Mesodermal cell (in vitro differentiated cells): ENCODE measurements around the gene LAMA5.

ENCODE experiments used
- H3K27ac ChIP-seq: 2 replicates; pipeline ENCODE4 v1.7.0; 2013; ENCODE audit warnings: mild to moderate bottlenecking, low read depth, low read length, moderate library complexity; ENCODE audit not compliant: severe bottlenecking
- H3K36me3 ChIP-seq: 2 replicates; pipeline ENCODE4 v1.7.1; 2013; ENCODE audit warnings: mild to moderate bottlenecking, low read length, moderate library complexity; ENCODE audit not compliant: control insufficient read depth, insufficient read depth
- H3K4me1 ChIP-seq: one replicate; pipeline ENCODE4 v1.7.1; 2013; ENCODE audit warnings: mild to moderate bottlenecking, low read length; ENCODE audit not compliant: insufficient read depth, control insufficient read depth, poor library complexity, severe bottlenecking
- H3K4me3 ChIP-seq: 2 replicates; pipeline ENCODE4 v1.7.0; 2013; ENCODE audit warnings: low read length, control low read depth, mild to moderate bottlenecking; ENCODE audit not compliant: insufficient read depth, poor library complexity, severe bottlenecking; ENCODE audit errors: extremely low read depth
- H3K9me3 ChIP-seq: 2 replicates; pipeline ENCODE4 v1.7.1; 2013; ENCODE audit warnings: mild to moderate bottlenecking, low read length, moderate library complexity; ENCODE audit not compliant: control insufficient read depth
- WGBS, 2 experiments: methylation state at CpG; one replicate each; pipeline ENCODE4 v1.1.5; 2013; ENCODE audit warnings: missing lambda C conversion rate in 2 of 2; ENCODE audit not compliant: insufficient coverage in 2 of 2; 5-methylcytosine and 5-hydroxymethylcytosine counted together

LAMA5 gene

GRCh38 chr20:62402456-62403150 is 35.5 kb upstream of the LAMA5 start:
- H3K27ac ChIP-seq, result no peak overlapping the region
- 95 to 96% methylated on average over 23 of the region's 23 CpGs for WGBS, 2 experiments
- H3K36me3 ChIP-seq, result no peaks in the 10 kb centered on the region
- no peak overlapping the region for H3K4me3 ChIP-seq
- H3K4me1 ChIP-seq, result no peaks in the 10 kb centered on the region
- no peaks in the 10 kb centered on the region for H3K9me3 ChIP-seq

- no peaks in the 10 kb centered on the region for H3K36me3 ChIP-seq
- no peak overlapping the region for H3K27ac ChIP-seq
- H3K4me3 ChIP-seq, result no peak overlapping the region
- 82 to 88% methylated on average over 20 to 21 of the region's 21 CpGs for WGBS, 2 experiments
- H3K4me1 ChIP-seq, result no peaks in the 10 kb centered on the region
- H3K9me3 ChIP-seq, result no peaks in the 10 kb centered on the region
Measured at GRCh38 chr20:62401331-62401779, 34.2 kb upstream of the LAMA5 start.

GRCh38 chr20:62400541-62400940 is 33.4 kb upstream of the LAMA5 start:
- Histone ChIP-seq H3K4me3 (no peak overlapping the region), H3K27ac (no peak overlapping the region), H3K36me3 (no peaks in the 10 kb centered on the region), H3K4me1 (no peaks in the 10 kb centered on the region), H3K9me3 (no peaks in the 10 kb centered on the region)
- 90 to 99% methylated on average over 10 of the region's 10 CpGs for WGBS, 2 experiments

- H3K4me3 ChIP-seq, result no peak overlapping the region
- no peaks in the 10 kb centered on the region for H3K4me1 ChIP-seq
- no peaks in the 10 kb centered on the region for H3K9me3 ChIP-seq
- no peak overlapping the region for H3K27ac ChIP-seq
- H3K36me3 ChIP-seq, result no peaks in the 10 kb centered on the region
- WGBS, 2 experiments, result 96 to 97% methylated on average over 5 to 7 of the region's 7 CpGs
Measured at GRCh38 chr20:62400021-62400420, 32.9 kb upstream of the LAMA5 start.

- no peak overlapping the region for H3K4me3 ChIP-seq
- H3K36me3 ChIP-seq, result no peaks in the 10 kb centered on the region
- 96 to 97% methylated on average over 16 to 17 of the region's 19 CpGs for WGBS, 2 experiments
- H3K4me1 ChIP-seq, result no peaks in the 10 kb centered on the region
- H3K9me3 ChIP-seq, result no peaks in the 10 kb centered on the region
- H3K27ac ChIP-seq, result no peak overlapping the region
Measured at GRCh38 chr20:62398120-62398821, 31.2 kb upstream of the LAMA5 start.

GRCh38 chr20:62396367-62397239 is 29.5 kb upstream of the LAMA5 start:
- WGBS, 2 experiments, result 95 to 96% methylated on average over 34 to 35 of the region's 35 CpGs

GRCh38 chr20:62395311-62396242 is 28.5 kb upstream of the LAMA5 start:
- peaks cover 11% of the 10 kb centered on the region for H3K36me3 ChIP-seq
- no peak overlapping the region for H3K4me3 ChIP-seq
- H3K9me3 ChIP-seq, result no peaks in the 10 kb centered on the region
- H3K27ac ChIP-seq, result no peak overlapping the region
- WGBS, 2 experiments, result 92% methylated on average over 25 of the region's 27 CpGs
- no peaks in the 10 kb centered on the region for H3K4me1 ChIP-seq

More at GRCh38 chr20:62396367-62397239, 29.5 kb upstream of the LAMA5 start:
- H3K4me3 ChIP-seq, result no peak overlapping the region
- no peak overlapping the region for H3K27ac ChIP-seq
- no peaks in the 10 kb centered on the region for H3K9me3 ChIP-seq
- no peaks in the 10 kb centered on the region for H3K4me1 ChIP-seq
- H3K36me3 ChIP-seq, result peaks cover 1% of the 10 kb centered on the region

GRCh38 chr20:62394248-62395245 is 27.4 kb upstream of the LAMA5 start:
- Histone ChIP-seq H3K9me3 (no peaks in the 10 kb centered on the region), H3K27ac (no peak overlapping the region), H3K36me3 (peaks cover 21% of the 10 kb centered on the region), H3K4me1 (no peaks in the 10 kb centered on the region), H3K4me3 (no peak overlapping the region)
- WGBS, 2 experiments, result 94 to 95% methylated on average over 42 to 44 of the region's 44 CpGs

GRCh38 chr20:62393830-62394229 is 26.7 kb upstream of the LAMA5 start:
- Histone ChIP-seq H3K4me3 (no peak overlapping the region), H3K4me1 (no peaks in the 10 kb centered on the region), H3K36me3 (peaks cover 28% of the 10 kb centered on the region), H3K27ac (no peak overlapping the region), H3K9me3 (no peaks in the 10 kb centered on the region)
- 89 to 91% methylated on average over 23 to 24 of the region's 24 CpGs for WGBS, 2 experiments
